HG03064 (cell line): ENCODE measurements around the gene BICDL2.
"Not testable (repeated sequence)": the region's sequence is repeated elsewhere in the genome, so short reads cannot be mapped to it uniquely, and the experiment has no call there.

Experiments used
- ATAC-seq: cut with Tn5 transposase; IDR thresholded peaks from one replicate; pipeline ENCODE4 v1.9.1; 2021; ENCODE audit warnings: low read depth; ENCODE audit not compliant: unreplicated experiment

Gene BICDL2

DNA sequence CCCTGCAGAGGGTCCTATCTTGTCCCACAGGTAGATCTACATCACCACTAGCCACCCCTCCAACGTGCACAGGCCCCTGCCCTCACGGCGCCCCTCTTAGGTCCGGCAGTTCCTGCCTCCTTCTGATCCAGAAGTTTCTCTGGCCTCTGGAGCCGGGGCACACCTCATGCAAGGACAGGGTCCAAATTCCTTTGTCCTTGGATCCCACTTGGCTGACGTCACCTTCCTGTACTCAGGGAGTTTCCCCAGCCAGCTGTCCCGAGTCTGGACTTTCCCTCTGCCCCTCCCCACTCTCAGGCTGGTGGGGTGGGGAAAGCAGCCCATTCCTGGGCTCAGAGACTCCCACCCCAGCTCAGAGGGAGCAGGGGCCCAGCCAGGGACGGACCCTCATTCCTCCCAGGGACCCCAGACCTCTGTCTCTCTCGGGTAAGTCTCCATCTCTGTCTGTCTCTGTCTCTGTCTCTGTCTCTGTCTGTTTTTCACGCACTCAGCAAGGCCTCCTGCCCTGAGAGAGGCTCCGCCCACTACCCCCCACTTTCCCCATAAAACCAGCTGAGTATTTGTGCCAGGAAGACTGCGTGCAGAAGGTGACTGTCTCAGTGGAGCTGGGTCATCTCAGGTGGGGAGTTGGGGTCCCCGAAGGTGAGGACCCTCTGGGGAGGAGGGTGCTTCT, 28.5 kb upstream of the BICDL2 start, which contains the start of gene IL32:
TSS of gene IL32 (plus strand) at position 572 of the 673 bp plus-strand sequence. CDS start 172 bp downstream, outside the sequence.
- ATAC-seq, result no peak

GRCh38 chr16:3063625-3064386, 27.1 kb upstream of the BICDL2 start:
- no peak for ATAC-seq

DNA sequence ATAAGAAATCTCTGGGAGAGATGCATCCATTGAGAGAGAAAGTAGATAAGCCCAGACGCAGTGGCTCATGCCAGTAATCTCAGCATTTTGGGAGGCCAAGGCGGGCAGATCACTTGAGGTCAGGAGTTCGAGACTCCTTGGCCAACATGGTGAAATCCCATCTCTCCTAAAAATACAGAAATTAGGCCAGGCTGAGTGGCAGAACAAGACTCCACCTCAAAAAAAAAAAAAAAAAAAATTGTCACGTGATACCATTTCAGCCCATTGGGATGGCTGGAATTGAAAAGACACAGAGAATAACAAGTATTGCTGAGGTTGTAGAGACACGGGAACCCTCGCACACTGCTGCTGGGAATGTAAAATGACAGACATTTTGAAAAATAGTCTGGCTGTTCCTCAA, 25.8 kb upstream of the BICDL2 start:
- ATAC-seq, result no peak

DNA sequence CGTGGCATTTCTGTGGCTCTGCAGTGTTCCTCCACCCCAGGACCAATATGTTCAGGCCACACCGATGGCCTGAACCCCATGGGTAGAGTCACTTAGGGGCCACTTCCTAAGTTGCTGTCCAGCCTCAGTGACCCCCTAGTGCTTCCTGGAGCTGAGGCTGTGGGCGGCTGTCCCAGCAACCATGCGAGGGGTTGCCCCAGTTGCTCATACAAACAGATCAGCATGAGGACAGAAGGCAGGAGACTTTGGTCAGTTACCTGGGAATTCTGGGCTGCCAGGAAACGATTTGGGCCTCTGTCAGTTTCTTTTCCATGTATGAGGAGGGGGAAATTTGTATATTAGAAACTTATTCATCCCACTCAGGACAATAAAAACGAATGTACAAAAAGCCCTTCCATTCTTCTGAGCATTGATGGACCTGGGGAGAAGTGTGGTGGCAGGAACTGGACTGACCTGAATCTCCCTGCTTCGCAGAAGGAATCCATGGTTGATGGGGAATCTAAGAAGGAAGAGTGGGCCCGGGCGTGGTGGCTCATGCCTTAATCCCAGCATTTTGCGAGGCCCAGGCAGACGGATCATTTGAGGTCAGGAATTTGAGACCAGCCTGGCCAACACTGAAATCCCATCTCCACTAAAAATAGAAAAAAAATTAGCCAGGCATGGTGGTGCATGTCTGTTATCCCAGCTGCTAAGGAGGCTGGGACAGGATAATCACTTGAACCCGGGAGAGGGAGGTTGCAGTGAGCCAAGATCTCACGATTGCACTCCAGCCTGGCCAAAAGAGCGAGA, 23.8 kb upstream of the BICDL2 start:
- ATAC-seq, result no peak

DNA sequence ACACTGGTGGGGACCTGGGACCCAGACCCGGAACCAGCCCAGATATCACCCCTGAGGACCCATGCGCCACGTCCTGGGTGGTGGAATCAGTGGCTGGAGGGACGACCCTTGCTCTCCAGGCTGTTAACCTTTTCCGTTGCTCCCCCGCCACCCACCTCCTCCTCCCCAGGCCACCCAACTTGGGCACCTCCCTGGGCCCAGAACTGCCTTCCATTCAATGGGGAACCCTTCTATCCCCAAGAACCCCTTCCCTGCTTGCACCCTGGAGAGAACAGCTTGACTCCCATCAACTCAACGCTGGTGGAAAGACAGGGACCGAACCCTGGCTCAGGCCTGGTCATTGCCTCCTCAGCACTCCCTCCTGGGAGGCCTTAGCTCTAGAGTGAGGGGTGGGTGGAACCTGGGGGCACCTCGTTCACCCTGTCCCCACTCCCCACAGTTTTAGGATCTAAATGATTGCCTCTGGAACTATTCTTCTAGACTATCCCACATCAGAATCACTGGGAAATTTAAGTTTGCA, 23.0 kb upstream of the BICDL2 start:
- no peak for ATAC-seq

- peak; percentile 68 for ATAC-seq
Measured at GRCh38 chr16:3059041-3059722, 22.4 kb upstream of the BICDL2 start.

DNA sequence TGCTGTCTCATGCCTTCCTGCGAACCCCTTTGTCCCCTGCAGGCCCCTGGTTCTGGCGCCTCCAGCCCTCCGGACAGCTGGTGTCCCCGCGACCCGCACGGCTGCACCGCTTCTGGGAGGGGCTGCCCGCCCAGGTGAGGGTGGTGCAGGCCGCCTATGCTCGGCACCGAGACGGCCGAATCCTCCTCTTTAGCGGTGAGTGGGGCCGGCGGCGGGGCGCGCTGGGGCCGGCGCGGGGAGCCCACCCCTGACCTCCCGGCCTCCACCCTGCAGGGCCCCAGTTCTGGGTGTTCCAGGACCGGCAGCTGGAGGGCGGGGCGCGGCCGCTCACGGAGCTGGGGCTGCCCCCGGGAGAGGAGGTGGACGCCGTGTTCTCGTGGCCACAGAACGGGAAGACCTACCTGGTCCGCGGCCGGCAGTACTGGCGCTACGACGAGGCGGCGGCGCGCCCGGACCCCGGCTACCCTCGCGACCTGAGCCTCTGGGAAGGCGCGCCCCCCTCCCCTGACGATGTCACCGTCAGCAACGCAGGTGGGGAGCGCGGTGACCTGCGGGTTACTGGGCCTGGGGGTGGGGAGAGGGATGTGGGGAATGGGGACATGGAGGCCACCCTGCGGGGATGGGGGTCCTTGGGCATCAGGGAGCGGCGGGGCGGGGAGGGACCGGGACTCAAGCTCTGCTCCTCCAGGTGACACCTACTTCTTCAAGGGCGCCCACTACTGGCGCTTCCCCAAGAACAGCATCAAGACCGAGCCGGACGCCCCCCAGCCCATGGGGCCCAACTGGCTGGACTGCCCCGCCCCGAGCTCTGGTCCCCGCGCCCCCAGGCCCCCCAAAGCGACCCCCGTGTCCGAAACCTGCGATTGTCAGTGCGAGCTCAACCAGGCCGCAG, 21.6 kb upstream of the BICDL2 start:
- ATAC-seq, result no peak

- no peak for ATAC-seq
Measured at GRCh38 chr16:3057181-3058138, 20.7 kb upstream of the BICDL2 start.

DNA sequence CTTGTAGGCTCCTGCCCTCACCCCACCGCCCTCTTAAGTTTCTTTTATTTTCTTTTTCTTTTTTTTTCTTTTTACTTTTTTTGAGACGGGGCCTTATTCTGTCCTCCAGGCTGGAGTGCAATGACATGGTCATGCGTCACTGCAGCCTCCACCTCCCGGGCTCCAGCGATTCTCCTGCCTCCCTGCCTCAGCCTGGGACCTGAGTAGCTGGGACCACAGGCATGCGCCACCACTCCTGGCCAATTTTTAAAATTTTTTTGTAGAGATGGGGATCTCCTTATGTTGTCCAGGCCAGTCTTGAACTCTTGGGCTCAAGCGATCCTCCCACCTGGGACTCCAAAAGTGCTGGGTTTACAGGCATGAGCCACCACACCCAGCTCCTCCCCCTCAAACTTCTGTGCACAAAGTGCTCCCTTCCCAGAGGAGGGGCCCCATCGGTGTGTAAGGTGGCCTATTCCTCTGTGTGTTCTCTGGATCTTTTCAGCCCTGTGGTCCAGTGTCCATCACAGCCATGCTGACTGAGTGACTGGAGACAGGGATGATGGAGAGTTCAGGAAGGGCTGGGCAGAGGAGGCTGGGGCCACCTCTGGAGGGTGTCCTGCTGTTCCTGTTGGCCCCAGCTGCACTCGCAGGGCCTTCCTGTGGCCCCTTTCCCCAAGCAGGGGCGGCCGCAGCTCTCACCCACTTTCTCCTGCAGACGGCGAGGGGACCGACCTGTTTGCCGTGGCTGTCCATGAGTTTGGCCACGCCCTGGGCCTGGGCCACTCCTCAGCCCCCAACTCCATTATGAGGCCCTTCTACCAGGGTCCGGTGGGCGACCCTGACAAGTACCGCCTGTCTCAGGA, 19.8 kb upstream of the BICDL2 start:
- no peak for ATAC-seq

DNA sequence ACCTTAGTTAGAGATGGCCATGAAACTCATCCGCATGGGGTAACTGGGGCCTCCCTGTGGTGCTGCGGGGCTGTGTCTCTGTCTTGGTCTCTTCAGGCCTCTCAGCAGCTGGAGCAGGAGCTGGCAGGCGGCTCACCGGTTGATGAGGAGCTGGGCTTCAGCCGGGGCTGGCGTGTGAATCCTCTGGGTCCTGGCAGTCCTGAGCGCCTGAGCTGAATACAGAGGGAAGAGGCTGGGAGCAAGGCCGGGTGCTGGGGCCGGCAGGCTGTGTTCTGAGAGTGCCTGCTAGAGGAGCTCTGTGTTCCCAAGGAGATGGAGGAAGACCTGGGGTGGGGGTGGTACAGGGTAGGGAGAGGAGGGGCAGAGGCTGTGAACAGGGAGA, 19.0 kb upstream of the BICDL2 start:
- ATAC-seq, result not testable (repeated sequence)

DNA sequence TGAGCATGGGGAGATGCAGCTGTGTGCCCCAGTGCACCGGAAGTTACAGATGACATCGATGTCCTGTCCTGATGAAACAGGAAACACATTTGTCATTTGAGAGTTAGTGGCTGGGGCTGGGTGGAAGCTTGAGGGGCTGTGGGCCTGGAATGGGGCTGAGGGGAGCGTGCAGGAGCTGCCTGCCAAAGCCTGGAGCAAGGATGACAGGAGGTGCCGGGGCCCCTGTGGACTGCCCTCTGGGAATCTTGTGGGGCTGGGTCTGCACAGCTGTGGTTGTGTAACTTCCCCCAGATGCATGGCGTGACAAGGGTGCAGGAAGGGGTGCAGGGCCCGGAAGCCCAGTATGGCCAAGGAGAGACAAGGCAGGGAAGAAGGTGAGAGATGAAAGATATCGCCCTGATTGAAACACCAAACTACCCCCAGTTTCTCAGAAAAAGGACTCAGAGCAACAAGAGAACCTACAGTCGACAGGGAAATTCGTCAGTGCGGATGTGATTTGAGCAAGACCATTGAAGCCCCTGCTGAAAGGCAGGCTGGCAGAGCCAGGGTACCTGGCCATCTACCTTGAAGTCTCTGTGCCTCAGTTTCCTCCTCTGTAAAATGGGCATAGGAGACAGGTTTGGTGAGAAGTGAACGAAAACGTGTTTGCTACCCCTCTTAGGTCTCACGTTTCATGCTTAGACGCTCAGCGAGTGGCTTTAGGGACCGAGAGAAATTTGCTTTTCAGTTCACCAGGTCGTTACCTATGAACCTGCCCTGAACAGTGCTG, 18.4 kb upstream of the BICDL2 start:
- no peak for ATAC-seq

DNA sequence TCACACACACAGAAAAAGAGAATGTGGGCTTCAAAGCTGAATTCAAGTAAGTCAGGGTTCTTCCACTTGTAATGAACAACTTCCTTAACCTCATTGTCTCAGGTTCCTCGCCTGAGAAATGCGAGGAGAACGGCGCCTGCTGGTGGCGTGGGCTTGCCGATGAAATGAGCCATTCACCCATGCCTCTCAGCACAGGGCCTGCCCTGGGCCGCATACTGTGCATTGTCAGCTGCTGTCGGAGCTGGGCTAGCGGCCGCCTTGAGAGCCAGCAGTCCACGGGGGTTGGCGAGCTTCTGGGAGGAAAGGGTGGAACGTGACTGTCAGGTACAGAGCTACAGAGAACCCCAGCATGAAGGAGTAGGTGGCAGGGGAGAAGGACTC, 16.6 kb upstream of the BICDL2 start:
- ATAC-seq, result not testable (repeated sequence)

DNA sequence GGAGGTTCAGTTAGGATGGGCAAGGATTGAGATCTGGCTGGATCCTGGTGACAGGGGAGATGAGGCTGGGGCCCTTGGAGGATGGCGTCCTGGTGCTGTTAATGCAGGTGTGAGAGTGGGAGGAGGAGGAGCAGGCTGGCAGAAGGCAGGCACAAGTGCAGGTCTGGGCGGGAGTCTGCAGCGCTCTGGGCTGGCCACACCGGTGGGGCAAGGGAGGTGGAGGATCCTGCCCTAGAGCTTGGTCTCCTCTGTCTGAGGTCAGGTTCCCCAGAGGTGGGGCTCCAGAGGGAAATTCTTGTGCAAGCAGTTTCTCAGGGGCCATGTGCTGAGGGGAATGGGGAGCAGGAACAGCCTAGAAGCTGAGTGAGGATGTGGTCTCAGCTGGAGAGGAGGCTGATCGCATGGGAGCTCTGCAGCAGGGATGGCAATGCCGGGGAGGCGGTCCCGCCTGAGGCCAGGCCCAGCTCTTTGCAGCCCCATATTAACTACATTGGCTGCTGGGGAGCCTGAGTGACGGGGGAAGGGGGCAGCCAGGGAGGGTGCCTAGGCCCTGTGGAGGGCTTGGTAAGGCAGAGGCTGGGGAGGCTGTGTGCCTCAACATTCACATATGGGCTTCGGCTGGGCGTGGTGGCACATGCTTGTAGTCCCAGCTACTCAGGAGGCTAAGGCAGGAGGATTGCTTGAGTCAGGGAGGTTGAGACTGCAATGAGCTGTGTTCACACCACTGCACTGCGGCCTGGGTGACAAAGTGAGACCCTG, 16.0 kb upstream of the BICDL2 start:
- ATAC-seq, result not testable (repeated sequence)

- no peak for ATAC-seq
Measured at GRCh38 chr16:3051494-3051893, 14.8 kb upstream of the BICDL2 start.

DNA sequence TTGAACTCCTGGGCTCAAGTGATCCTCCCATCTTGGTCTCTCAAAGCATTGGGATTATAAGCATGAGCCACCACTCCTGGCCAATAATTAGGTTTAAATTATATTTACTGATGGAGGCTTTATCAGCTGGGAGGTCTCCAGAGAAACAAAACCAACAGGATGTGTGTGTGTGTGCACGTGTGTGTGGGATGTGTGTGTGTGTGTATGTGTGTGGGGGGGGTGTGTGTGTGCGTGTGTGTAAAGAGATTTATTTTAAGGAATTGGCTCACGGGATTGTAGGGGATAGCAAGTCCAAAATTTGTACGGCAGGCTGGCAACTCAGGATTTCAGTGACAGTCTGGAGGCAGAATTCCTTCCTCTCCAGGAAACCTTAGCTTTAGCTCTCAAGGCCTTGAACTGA, 14.3 kb upstream of the BICDL2 start:
- ATAC-seq, result no peak

DNA sequence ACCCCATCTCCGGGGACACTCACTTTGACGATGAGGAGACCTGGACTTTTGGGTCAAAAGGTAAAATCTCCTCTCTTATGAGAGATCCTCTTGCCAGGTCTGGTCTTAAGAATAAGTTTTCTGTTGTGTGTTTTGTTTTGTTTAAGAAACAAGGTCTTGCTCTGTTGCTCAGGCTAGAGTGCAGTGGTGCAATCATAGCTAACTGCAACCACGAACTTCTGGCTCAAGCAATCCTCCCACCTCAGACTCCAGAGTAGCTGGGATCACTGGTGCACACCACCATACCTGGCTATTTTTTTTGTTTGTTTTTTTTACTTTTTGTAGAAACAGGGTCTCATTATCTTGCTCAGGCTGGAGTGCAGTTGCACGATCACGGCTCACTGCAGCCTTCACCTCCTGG, 13.7 kb upstream of the BICDL2 start:
- no peak for ATAC-seq
